ENCODE measurements around the gene EYS. TPM values are rescaled to one million over a fixed set of nuclear protein-coding genes. Genes with fewer than 3 reads are reported as not detected.

The EYS gene
- total RNA-seq, 2 experiments from 2014 or later: not detected

- peaks cover 12% of the 10 kb centered on the region for H3K9me3 Mint-ChIP-seq
- no peaks in the 10 kb centered on the region for H3K4me1 Mint-ChIP-seq (ENCODE audit: low read depth)
- H3K27me3 Mint-ChIP-seq (ENCODE audit: low read depth): peaks cover 3% of the 10 kb centered on the region
- no peak overlapping the region for H3K4me3 Mint-ChIP-seq
- H3K27ac Mint-ChIP-seq: no peak overlapping the region
- H3K36me3 Mint-ChIP-seq (ENCODE audit: low read depth): no peaks in the 10 kb centered on the region
- intact Hi-C loops (cut with micrococcal nuclease): no loop called here
- CTCF ChIA-PET: no interaction called here
- DNase-seq: no peak
Observed at GRCh38 chr6:63824722-63825121, 1882.3 kb downstream of the EYS start.

- Mint-ChIP-seq H3K9me3 (peaks cover 2% of the 10 kb centered on the region), H3K27me3 (ENCODE audit: low read depth) (peaks cover 3% of the 10 kb centered on the region), H3K36me3 (ENCODE audit: low read depth) (no peaks in the 10 kb centered on the region), H3K4me1 (ENCODE audit: low read depth) (no peaks in the 10 kb centered on the region), H3K27ac (no peak overlapping the region), H3K4me3 (no peak overlapping the region)
- no peak for DNase-seq
- CTCF ChIA-PET: no interaction called here
- intact Hi-C loops (cut with micrococcal nuclease): no loop called here
Observed at GRCh38 chr6:63821442-63821841, 1885.6 kb downstream of the EYS start.

- no peak for DNase-seq
- no peaks in the 10 kb centered on the region for H3K36me3 Mint-ChIP-seq (ENCODE audit: low read depth)
- no peaks in the 10 kb centered on the region for H3K4me1 Mint-ChIP-seq (ENCODE audit: low read depth)
- H3K27ac Mint-ChIP-seq: no peak overlapping the region
- CTCF ChIA-PET: no interaction called here
- no peaks in the 10 kb centered on the region for H3K9me3 Mint-ChIP-seq
- intact Hi-C loops (cut with micrococcal nuclease): loop anchor here (5.0 kb wide), 1 partner anchor 223 kb away; no protein-coding TSS in a partner anchor
- peaks cover 3% of the 10 kb centered on the region for H3K27me3 Mint-ChIP-seq (ENCODE audit: low read depth)
- no peak overlapping the region for H3K4me3 Mint-ChIP-seq
Observed at GRCh38 chr6:63819831-63820230, 1887.2 kb downstream of the EYS start.

- Mint-ChIP-seq H3K4me3 (no peak overlapping the region), H3K9me3 (no peaks in the 10 kb centered on the region), H3K36me3 (ENCODE audit: low read depth) (no peaks in the 10 kb centered on the region), H3K27ac (no peak overlapping the region), H3K4me1 (ENCODE audit: low read depth) (no peaks in the 10 kb centered on the region), H3K27me3 (ENCODE audit: low read depth) (no peaks in the 10 kb centered on the region)
- no peak for DNase-seq
- intact Hi-C loops (cut with micrococcal nuclease): loop anchor here (5.0 kb wide), 1 partner anchor 220 kb away; no protein-coding TSS in a partner anchor
- CTCF ChIA-PET: no interaction called here
Observed at GRCh38 chr6:63817492-63818050, 1889.5 kb downstream of the EYS start.

GRCh38 chr6:63816982-63817436 lies 1890.0 kb downstream of the EYS start:
- CTCF ChIA-PET: interaction anchor here (0.9 kb wide), 1 partner anchor 11 kb away, joined by 4 read pairs; no protein-coding TSS in a partner anchor
- no peaks in the 10 kb centered on the region for H3K9me3 Mint-ChIP-seq
- H3K4me3 Mint-ChIP-seq: no peak overlapping the region
- no peak overlapping the region for H3K27ac Mint-ChIP-seq
- no peak for DNase-seq
- H3K4me1 Mint-ChIP-seq (ENCODE audit: low read depth): no peaks in the 10 kb centered on the region
- no peaks in the 10 kb centered on the region for H3K36me3 Mint-ChIP-seq (ENCODE audit: low read depth)
- intact Hi-C loops (cut with micrococcal nuclease): loop anchor here (5.0 kb wide), 1 partner anchor 220 kb away; no protein-coding TSS in a partner anchor
- H3K27me3 Mint-ChIP-seq (ENCODE audit: low read depth): no peaks in the 10 kb centered on the region

- no peak overlapping the region for H3K4me3 Mint-ChIP-seq
- DNase-seq: no peak
- no peaks in the 10 kb centered on the region for H3K36me3 Mint-ChIP-seq (ENCODE audit: low read depth)
- intact Hi-C loops (cut with micrococcal nuclease): loop anchor here (5.0 kb wide), 1 partner anchor 219 kb away; no protein-coding TSS in a partner anchor
- H3K27ac Mint-ChIP-seq: no peak overlapping the region
- H3K4me1 Mint-ChIP-seq (ENCODE audit: low read depth): no peaks in the 10 kb centered on the region
- CTCF ChIA-PET: interaction anchor here (0.9 kb wide), 1 partner anchor 10 kb away, joined by 4 read pairs; no protein-coding TSS in a partner anchor
- no peaks in the 10 kb centered on the region for H3K27me3 Mint-ChIP-seq (ENCODE audit: low read depth)
- H3K9me3 Mint-ChIP-seq: no peaks in the 10 kb centered on the region
Observed at GRCh38 chr6:63816401-63816981, 1890.5 kb downstream of the EYS start.

GRCh38 chr6:63814459-63814858 lies 1892.6 kb downstream of the EYS start:
- intact Hi-C loops (cut with micrococcal nuclease): no loop called here
- Mint-ChIP-seq H3K9me3 (no peaks in the 10 kb centered on the region), H3K27ac (no peak overlapping the region), H3K36me3 (ENCODE audit: low read depth) (no peaks in the 10 kb centered on the region), H3K4me3 (no peak overlapping the region), H3K4me1 (ENCODE audit: low read depth) (no peaks in the 10 kb centered on the region), H3K27me3 (ENCODE audit: low read depth) (no peaks in the 10 kb centered on the region)
- DNase-seq: no peak
- CTCF ChIA-PET: interaction anchor here (0.6 to 0.9 kb wide), 2 partner anchors 64 to 100 kb away, joined by 3 to 4 read pairs; no protein-coding TSS in a partner anchor

GRCh38 chr6:63813566-63814120 lies 1893.4 kb downstream of the EYS start:
- intact Hi-C loops (cut with micrococcal nuclease): no loop called here
- Mint-ChIP-seq H3K4me3 (no peak overlapping the region), H3K27me3 (ENCODE audit: low read depth) (no peaks in the 10 kb centered on the region), H3K36me3 (ENCODE audit: low read depth) (no peaks in the 10 kb centered on the region), H3K9me3 (no peaks in the 10 kb centered on the region), H3K4me1 (ENCODE audit: low read depth) (no peaks in the 10 kb centered on the region), H3K27ac (no peak overlapping the region)
- CTCF ChIA-PET: no interaction called here
- DNase-seq: no peak

- no peak for DNase-seq
- H3K27me3 Mint-ChIP-seq (ENCODE audit: low read depth): no peaks in the 10 kb centered on the region
- no peaks in the 10 kb centered on the region for H3K4me1 Mint-ChIP-seq (ENCODE audit: low read depth)
- H3K4me3 Mint-ChIP-seq: no peak overlapping the region
- no peaks in the 10 kb centered on the region for H3K9me3 Mint-ChIP-seq
- CTCF ChIA-PET: no interaction called here
- no peaks in the 10 kb centered on the region for H3K36me3 Mint-ChIP-seq (ENCODE audit: low read depth)
- no peak overlapping the region for H3K27ac Mint-ChIP-seq
- intact Hi-C loops (cut with micrococcal nuclease): no loop called here
Observed at GRCh38 chr6:63808576-63808975, 1898.5 kb downstream of the EYS start.

- no peaks in the 10 kb centered on the region for H3K9me3 Mint-ChIP-seq
- intact Hi-C loops (cut with micrococcal nuclease): no loop called here
Observed at GRCh38 chr6:63807056-63807455, 1900.0 kb downstream of the EYS start.

GRCh38 chr6:63806573-63806913 lies 1900.5 kb downstream of the EYS start:
- Mint-ChIP-seq H3K9me3 (no peaks in the 10 kb centered on the region), H3K27me3 (ENCODE audit: low read depth) (no peaks in the 10 kb centered on the region), H3K36me3 (ENCODE audit: low read depth) (no peaks in the 10 kb centered on the region), H3K4me1 (ENCODE audit: low read depth) (no peaks in the 10 kb centered on the region), H3K4me3 (no peak overlapping the region), H3K27ac (no peak overlapping the region)
- DNase-seq: no peak
- CTCF ChIA-PET: interaction anchor here (1.2 kb wide), 1 partner anchor 10 kb away, joined by 4 read pairs; no protein-coding TSS in a partner anchor
- intact Hi-C loops (cut with micrococcal nuclease): no loop called here

More at GRCh38 chr6:63807056-63807455, 1900.0 kb downstream of the EYS start:
- Mint-ChIP-seq H3K4me3 (no peak overlapping the region), H3K27ac (no peak overlapping the region), H3K4me1 (ENCODE audit: low read depth) (no peaks in the 10 kb centered on the region), H3K27me3 (ENCODE audit: low read depth) (no peaks in the 10 kb centered on the region), H3K36me3 (ENCODE audit: low read depth) (no peaks in the 10 kb centered on the region)
- no peak for DNase-seq
- CTCF ChIA-PET: no interaction called here

- H3K4me1 Mint-ChIP-seq (ENCODE audit: low read depth): no peaks in the 10 kb centered on the region
- H3K36me3 Mint-ChIP-seq (ENCODE audit: low read depth): no peaks in the 10 kb centered on the region
- no peak for DNase-seq
- no peak overlapping the region for H3K27ac Mint-ChIP-seq
- H3K4me3 Mint-ChIP-seq: no peak overlapping the region
- H3K9me3 Mint-ChIP-seq: no peaks in the 10 kb centered on the region
- H3K27me3 Mint-ChIP-seq (ENCODE audit: low read depth): peaks cover 4% of the 10 kb centered on the region
- CTCF ChIA-PET: interaction anchor here (1.2 kb wide), 1 partner anchor 10 kb away, joined by 4 read pairs; no protein-coding TSS in a partner anchor
- intact Hi-C loops (cut with micrococcal nuclease): no loop called here
Observed at GRCh38 chr6:63805808-63806572, 1901.0 kb downstream of the EYS start.

Data from activated naive CD4-positive, alpha-beta T cell treated with anti-CD3 and anti-CD28 coated beads for 36 hours (primary cell).